Left renal pelvis (tissue), 4 donors: ENCODE data around the gene ZRSR2. TPM values are rescaled to one million over a fixed set of nuclear protein-coding genes. Genes with fewer than 3 reads are reported as not detected.
A peak's percentile ranks its signal among the peaks of the same experiment; 100 is the strongest.
"Not testable (repeated sequence)": the region's sequence is repeated elsewhere in the genome, so short reads cannot be mapped to it uniquely, and the experiment has no call there.

Experiments used
- DNase-seq, 4 donors: peaks; one replicate each; pipeline ENCODE4 v3.0.0-alpha.2; 2013; ENCODE audit warnings: low read depth in 4 of 4, low spot score in 3 of 4
- polyA plus RNA-seq, 4 donors: library from polyadenylated mRNA; unstranded; fragments of 120-200 nt; gene quantifications; one replicate each; pipeline ENCODE4 v1.2.1, GENCODE V29; 2013; ENCODE audit not compliant: insufficient read length in 4 of 4

Gene ZRSR2
- 10 to 100 TPM; 13.4 to 15.5 (median 14.1) TPM for polyA plus RNA-seq

DNA sequence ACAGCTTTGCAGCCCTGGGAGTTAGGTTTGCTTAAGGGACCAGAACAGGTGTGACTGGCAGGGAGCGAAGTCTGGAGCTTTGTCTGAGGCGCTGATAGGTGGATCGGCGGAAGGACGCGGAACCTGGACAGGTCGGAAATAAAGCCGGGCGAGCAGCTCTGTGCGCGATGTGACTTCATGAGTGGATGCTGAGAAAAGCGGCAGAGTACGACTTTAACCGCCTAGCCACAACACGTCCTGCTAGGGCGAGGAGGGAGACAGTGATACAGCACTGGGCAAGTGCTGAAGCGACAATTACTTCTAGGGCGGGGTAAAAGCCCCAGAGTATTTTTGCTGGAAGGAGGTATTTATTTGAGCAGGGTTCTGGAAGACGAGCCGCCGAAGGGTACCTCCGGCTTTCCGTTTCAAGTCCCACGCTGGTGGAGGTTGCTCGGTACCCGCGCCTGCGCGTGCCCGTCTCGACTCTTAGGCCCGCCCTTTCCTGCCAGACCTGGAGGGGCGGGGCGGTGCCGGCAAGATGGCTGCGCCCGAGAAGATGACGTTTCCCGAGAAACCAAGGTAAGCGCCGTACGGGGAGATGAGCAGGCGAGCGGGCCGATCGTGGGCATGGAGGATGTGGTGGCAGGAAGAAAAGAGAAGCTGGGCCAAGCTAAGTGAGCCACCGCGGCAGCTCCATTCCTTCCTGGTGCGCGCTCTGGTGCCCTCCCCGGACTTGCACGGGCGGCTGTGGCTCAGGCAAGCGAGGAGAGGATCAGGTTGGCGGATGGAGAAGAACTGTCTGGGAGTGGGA is at the start of gene ZRSR2:
Gene ZRSR2, plus strand, starts transcription at position 506 of the 790 bp plus-strand sequence. Its CDS starts 12 bp downstream, at position 518.
- DNase-seq = peak; percentile 38 to 55 (median 52)

GRCh38 chrX:15744181-15744867 is 46.0 kb upstream of the ZRSR2 start:
- DNase-seq = no peak

DNA sequence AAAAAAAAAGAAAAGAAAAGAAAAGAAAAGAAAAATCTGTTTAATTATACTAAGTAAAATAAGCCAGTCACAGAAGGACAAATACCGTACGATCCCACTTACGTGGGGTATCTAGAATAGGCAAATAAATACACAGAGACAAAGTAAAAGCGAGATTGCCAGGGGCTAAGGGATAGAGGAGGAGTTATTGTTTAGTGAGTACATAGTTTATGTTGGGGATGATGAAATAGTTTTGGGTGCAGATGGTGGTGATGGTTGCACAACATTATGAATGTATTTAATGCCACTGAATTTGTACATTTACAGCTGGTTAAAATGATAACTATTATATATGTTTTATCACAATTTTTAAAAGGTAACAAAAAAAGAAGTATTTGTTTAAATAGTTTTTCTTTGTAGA is 45.1 kb upstream of the ZRSR2 start:
- DNase-seq = no peak

GRCh38 chrX:15746651-15747050 is 43.6 kb upstream of the ZRSR2 start:
- DNase-seq = not testable (repeated sequence)

DNA sequence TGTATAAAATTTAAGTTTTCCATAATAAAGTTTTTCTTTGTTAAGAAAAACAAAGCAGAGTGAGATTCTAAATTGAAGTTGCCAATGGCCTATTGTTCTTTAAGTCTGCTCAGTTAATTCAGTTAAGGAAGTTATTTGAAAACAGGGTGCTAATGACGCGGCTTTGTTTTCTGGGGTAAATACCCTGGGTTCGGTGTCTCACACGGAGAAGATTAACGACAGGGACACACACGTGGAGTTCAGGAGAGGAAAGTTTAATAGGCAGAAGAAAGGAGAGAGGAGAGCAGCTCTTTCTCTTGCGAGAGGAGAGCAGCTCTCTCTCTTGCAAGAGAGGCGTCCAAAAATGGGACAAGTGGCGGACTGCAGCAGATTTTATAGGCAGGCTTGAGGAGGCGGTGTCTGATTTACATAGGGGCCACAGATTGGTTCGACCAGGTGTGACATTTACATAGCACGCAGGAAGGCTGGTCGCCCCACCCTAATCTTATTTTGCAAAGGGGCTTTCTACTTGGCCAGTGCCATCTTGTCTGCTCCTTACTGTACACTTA is 42.6 kb upstream of the ZRSR2 start:
- no peak for DNase-seq

GRCh38 chrX:15748841-15749240 is 41.4 kb upstream of the ZRSR2 start:
- DNase-seq = no peak

DNA sequence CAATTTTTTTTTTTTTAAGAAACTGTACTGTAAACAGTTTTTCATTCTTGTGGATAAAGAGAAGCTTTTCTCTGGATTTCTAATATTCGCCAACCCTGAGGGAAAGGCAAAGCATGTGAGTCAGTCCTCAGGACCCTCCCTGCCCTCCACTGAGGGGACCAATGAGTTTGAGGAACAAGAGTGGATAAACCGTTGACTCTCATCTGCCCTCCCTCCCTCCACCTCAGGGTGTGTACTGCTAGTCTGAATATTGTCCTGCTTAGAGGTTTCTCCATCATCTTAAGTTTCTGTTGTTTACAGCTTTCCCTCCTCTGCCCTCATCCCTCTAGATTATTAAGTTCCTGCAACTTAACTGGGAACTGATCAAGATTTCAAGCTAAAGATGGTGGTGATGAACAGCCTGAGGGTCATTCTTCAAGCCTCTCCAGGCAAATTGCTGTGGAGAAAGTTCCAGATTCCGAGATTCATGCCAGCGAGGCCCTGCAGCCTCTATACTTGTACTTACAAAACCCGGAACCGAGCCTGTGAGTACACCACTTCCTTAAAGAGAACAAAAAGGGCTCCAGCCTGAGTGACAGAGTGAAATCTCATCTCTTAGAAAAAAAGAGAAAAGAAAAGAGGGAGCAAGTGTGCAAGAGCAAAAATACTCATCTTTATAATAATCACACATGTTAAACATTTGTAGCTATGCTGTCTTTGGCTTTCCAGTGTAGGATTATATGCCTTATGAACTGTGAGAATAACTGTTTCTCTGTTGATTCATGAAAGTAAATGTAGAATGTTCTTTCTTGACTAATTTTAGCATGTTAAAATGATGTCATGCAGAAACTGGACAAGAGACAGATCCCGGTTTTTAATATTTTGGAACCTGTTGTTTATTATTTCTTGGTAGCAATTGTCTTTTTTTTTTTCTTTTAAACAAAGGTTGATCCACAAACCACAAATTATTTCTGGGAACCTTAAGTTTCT is 40.4 kb upstream of the ZRSR2 start:
- DNase-seq = no peak

GRCh38 chrX:15750611-15751154 is 39.6 kb upstream of the ZRSR2 start:
- no peak for DNase-seq

- no peak for DNase-seq
Measured at GRCh38 chrX:15751155-15751819, 39.0 kb upstream of the ZRSR2 start.

DNA sequence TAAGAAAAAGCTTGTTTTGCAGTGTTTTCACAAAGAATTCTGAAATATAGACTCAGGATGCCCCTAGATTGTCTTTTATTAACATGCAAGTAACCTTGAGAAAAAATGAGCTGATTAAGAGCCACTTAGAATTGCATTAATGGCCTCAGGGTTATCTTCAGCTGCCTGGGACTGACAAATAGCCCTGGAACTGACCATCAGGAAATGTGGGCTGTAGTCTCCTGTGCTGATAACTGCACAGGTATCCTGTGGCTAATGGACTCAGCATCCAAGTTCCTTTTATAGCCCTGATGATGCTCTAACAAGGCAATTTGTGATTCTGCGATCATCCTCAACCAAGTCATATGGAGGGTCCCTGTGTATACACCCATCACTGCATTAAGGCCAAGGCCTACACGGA is 35.2 kb upstream of the ZRSR2 start:
- DNase-seq = no peak

DNA sequence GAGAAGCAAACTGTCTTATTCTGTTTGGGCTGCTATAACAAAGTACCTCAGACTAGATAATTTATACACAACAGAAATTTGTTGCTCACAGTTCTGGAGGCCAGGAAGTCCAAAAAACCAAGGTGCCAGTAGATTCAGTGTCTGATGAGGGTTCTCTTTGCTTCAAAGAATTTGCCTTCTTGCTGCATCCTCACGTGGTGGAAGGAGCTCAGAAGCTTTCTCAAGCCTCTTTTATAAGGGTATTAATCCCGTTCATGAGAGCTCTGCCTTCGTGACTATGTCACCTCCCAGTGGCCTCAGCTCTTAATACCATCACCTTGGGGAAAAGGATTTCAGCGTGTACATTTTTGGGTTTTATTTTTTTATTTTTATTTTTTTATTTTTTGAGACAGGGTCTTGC is 32.1 kb upstream of the ZRSR2 start:
- DNase-seq = no peak

- not testable (repeated sequence) for DNase-seq
Measured at GRCh38 chrX:15759886-15760285, 30.4 kb upstream of the ZRSR2 start.

DNA sequence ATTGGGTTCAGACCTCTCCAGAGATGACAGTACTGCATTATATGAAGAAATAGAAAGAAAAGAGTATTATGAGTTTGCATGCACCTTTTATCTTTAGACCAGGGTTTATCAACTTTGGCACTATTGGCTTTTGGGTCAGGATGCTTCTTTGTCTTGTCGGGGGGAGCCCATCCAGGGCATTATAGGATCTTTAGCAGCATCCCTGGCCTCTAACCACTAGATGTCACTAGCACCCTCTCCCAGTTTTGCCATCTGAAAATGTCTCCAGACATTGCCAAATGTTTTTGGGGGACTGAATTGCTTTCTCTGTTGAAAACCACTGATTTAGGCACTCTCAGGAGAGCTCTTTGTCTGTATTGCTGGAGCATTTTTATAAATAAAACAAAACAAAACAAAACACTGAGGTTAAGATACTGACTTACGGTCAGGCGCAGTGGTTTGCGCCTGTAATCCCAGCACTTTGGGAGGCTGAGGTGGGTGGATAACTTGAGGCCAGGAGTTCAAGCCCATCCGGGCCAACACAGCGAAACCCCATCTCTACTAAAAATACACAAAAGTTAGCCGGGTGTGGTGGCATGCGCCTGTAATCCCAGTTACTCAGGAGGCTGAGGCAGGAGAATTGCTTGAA is 28.6 kb upstream of the ZRSR2 start:
- DNase-seq = no peak

GRCh38 chrX:15769300-15769954 is 20.9 kb upstream of the ZRSR2 start:
- DNase-seq = no peak

DNA sequence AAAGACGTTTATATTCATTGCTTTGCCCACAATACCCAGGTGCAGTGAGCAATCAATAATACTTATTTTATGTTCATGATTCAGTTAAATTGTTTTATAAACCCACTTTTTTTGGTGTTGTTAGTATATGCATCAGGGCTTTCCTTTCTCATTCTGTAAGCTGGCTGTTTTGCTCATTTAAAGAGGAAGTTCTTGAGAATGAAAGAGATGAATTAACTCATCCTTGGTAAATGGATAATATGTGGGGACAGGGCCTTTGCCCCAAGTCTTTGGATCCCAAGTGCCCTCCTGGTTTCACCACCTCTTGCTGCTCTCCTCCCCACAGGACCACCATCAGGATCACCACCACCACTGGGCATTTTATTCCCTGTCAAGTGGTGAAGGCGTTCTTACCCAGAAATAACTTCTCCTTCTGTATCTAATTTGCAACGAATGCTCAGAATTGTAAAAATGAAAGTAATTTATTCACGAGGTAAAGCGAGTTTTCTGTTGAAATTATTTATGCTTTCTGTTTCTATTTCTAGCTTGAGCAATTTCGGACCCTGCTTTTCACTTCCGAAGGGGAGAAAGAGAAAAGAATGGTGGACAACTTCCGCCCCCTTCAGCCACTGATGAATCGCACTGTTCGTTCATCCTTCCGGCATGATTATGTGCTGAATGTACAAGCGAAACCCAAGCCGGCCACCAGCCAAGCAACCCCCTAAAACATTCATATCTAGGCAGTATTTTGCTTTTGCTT is 8.2 kb upstream of the ZRSR2 start:
- no peak for DNase-seq

- DNase-seq = no peak
Measured at GRCh38 chrX:15785176-15785750, 5.0 kb upstream of the ZRSR2 start.

GRCh38 chrX:15786915-15787314 is 3.4 kb upstream of the ZRSR2 start:
- DNase-seq = no peak
